ENCODE measurements around the gene SCNN1G. TPM values are rescaled to one million over a fixed set of nuclear protein-coding genes. Genes with fewer than 3 reads are reported as not detected.

SCNN1G gene
- total and polyA plus RNA-seq, 2 donors (not counting 1 experiment from before 2014, with no cell fraction given), result not detected

DNA sequence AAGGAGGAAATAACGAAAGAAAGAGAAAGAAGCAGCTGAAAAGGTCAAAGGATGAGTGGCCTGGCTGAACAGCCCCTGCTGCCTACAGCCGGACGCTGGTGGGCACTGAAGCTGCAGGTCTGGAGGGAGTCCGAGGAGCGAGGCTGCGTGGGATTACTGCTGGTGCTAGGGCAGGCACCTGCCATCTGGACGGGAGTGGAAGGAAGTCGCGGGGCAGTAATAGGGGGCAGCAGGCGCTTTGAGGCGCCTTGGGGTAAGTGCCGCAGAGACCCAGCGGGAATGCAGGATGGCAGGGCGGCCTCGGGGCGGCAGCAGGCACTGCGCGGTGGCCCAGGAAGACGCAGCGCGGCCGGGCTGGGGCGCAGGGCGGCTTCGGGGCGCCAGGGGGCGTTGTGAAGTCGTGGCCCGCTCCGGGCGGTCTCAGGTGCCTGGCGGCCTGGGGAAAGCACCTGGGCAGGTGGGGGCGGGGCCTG, 303 bp upstream of the SCNN1G start:
- H3K9ac ChIP-seq (ENCODE audit: insufficient read depth, low read length), result no peak overlapping the region
- H2AFZ ChIP-seq (ENCODE audit: low read length), result no peak overlapping the region
- no peaks in the 10 kb centered on the region for H3K4me1 ChIP-seq (ENCODE audit: control insufficient read depth, extremely low read depth, insufficient read depth, low read length)
- no peaks in the 10 kb centered on the region for H4K20me1 ChIP-seq (ENCODE audit: control insufficient read depth, extremely low read depth, insufficient read depth, low read length)
- H3K79me2 ChIP-seq (ENCODE audit: control insufficient read depth, insufficient read depth, low read length), result no peaks in the 10 kb centered on the region
- no peaks in the 10 kb centered on the region for H3K36me3 ChIP-seq (ENCODE audit: control insufficient read depth, insufficient read depth, low read length)
- no peak overlapping the region for H3K27ac ChIP-seq (ENCODE audit: insufficient read depth, low read length)
- DNase-seq (ENCODE audit: low read depth in 2 of 2), result peak; percentile 35 to 56
- H3K9me3 ChIP-seq (ENCODE audit: control insufficient read depth, insufficient read depth, low read depth, low read length), result no peaks in the 10 kb centered on the region
- TF ChIP-seq EZH2 (IDR thresholded peaks at IDR 0.05; ENCODE audit: low read length, missing control alignments), result no peak
- TF ChIP-seq, protein P1, sequence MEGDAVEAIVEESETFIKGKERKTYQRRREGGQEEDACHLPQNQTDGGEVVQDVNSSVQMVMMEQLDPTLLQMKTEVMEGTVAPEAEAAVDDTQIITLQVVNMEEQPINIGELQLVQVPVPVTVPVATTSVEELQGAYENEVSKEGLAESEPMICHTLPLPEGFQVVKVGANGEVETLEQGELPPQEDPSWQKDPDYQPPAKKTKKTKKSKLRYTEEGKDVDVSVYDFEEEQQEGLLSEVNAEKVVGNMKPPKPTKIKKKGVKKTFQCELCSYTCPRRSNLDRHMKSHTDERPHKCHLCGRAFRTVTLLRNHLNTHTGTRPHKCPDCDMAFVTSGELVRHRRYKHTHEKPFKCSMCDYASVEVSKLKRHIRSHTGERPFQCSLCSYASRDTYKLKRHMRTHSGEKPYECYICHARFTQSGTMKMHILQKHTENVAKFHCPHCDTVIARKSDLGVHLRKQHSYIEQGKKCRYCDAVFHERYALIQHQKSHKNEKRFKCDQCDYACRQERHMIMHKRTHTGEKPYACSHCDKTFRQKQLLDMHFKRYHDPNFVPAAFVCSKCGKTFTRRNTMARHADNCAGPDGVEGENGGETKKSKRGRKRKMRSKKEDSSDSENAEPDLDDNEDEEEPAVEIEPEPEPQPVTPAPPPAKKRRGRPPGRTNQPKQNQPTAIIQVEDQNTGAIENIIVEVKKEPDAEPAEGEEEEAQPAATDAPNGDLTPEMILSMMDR (conservative IDR thresholded peaks at IDR 0.05 in 1 of 2, IDR thresholded peaks at IDR 0.05 in 1 of 2; ENCODE audit: low read depth in 1 of 2, low read length in 2 of 2), result peak; percentile 61 to 62
- H3K27me3 ChIP-seq (ENCODE audit: control insufficient read depth, insufficient read depth, low read length), result peaks cover 29% of the 10 kb centered on the region
- no peak overlapping the region for H3K4me2 ChIP-seq (ENCODE audit: extremely low read depth, insufficient read depth, low read length)
- no peak overlapping the region for H3K4me3 ChIP-seq (replicated peaks in 1 of 4; ENCODE audit: control extremely low read depth in 1 of 4, insufficient read depth in 1 of 4, low read depth in 3 of 4, low read length in 4 of 4)

DNA sequence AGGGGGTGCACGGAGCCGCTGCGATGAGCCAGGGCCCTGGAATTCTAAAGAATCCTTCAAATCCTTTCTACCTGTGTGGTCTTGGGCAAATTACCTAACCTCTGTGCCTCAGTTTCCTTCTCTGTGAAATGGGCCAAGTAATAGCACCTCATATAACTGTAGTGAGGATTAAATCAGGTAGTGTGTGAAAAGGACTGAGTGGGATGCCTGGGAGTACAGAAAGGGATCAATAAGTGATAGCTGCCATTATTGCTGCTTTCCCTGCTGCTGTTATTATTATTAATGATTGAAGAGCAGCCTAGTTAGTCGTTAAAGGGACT, 958 bp downstream of the SCNN1G start:
- Histone ChIP-seq H2AFZ (ENCODE audit: low read length) (no peak overlapping the region), H3K9me3 (ENCODE audit: control insufficient read depth, insufficient read depth, low read depth, low read length) (no peaks in the 10 kb centered on the region), H3K27ac (ENCODE audit: insufficient read depth, low read length) (no peak overlapping the region), H3K79me2 (ENCODE audit: control insufficient read depth, insufficient read depth, low read length) (no peaks in the 10 kb centered on the region), H3K4me1 (ENCODE audit: control insufficient read depth, extremely low read depth, insufficient read depth, low read length) (no peaks in the 10 kb centered on the region), H3K36me3 (ENCODE audit: control insufficient read depth, insufficient read depth, low read length) (no peaks in the 10 kb centered on the region), H4K20me1 (ENCODE audit: control insufficient read depth, extremely low read depth, insufficient read depth, low read length) (no peaks in the 10 kb centered on the region), H3K9ac (ENCODE audit: insufficient read depth, low read length) (no peak overlapping the region), H3K27me3 (ENCODE audit: control insufficient read depth, insufficient read depth, low read length) (peaks cover 29% of the 10 kb centered on the region), H3K4me2 (ENCODE audit: extremely low read depth, insufficient read depth, low read length) (no peak overlapping the region), H3K4me3 (replicated peaks in 1 of 4; ENCODE audit: control extremely low read depth in 1 of 4, insufficient read depth in 1 of 4, low read depth in 3 of 4, low read length in 4 of 4) (no peak overlapping the region)
- TF ChIP-seq, protein P1 (conservative IDR thresholded peaks at IDR 0.05 in 1 of 2, IDR thresholded peaks at IDR 0.05 in 1 of 2; ENCODE audit: low read depth in 1 of 2, low read length in 2 of 2), result no peak
- TF ChIP-seq EZH2 (IDR thresholded peaks at IDR 0.05; ENCODE audit: low read length, missing control alignments), result no peak
- DNase-seq (ENCODE audit: low read depth in 2 of 2), result no peak

DNA sequence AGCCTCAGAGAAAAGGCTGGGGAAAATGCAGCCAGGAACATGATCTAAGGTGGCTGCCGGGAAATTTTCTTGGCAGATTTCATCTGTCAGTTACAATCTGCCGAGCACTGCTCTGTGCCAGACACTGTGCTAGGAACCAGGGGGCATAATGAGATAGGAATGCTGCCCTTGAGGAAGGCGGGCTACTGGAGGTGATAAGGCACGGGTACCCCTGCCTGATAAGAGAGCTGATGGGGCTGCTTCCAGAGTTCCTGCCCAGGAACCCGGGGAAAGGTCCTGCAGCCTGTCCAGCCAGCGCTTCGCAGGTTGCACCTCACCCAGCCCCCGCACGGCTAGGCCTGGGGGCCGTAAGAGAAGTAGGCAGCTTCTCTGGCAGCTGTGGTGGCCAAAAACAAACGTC, 3.1 kb downstream of the SCNN1G start:
- Histone ChIP-seq H3K9me3 (ENCODE audit: control insufficient read depth, insufficient read depth, low read depth, low read length) (no peaks in the 10 kb centered on the region), H4K20me1 (ENCODE audit: control insufficient read depth, extremely low read depth, insufficient read depth, low read length) (no peaks in the 10 kb centered on the region), H3K27me3 (ENCODE audit: control insufficient read depth, insufficient read depth, low read length) (peaks cover 29% of the 10 kb centered on the region), H3K4me1 (ENCODE audit: control insufficient read depth, extremely low read depth, insufficient read depth, low read length) (no peaks in the 10 kb centered on the region), H3K36me3 (ENCODE audit: control insufficient read depth, insufficient read depth, low read length) (no peaks in the 10 kb centered on the region), H2AFZ (ENCODE audit: low read length) (no peak overlapping the region), H3K9ac (ENCODE audit: insufficient read depth, low read length) (no peak overlapping the region), H3K4me2 (ENCODE audit: extremely low read depth, insufficient read depth, low read length) (no peak overlapping the region), H3K79me2 (ENCODE audit: control insufficient read depth, insufficient read depth, low read length) (no peaks in the 10 kb centered on the region), H3K27ac (ENCODE audit: insufficient read depth, low read length) (no peak overlapping the region), H3K4me3 (replicated peaks in 1 of 4; ENCODE audit: control extremely low read depth in 1 of 4, insufficient read depth in 1 of 4, low read depth in 3 of 4, low read length in 4 of 4) (no peak overlapping the region)
- TF ChIP-seq, protein P1 (conservative IDR thresholded peaks at IDR 0.05 in 1 of 2, IDR thresholded peaks at IDR 0.05 in 1 of 2; ENCODE audit: low read depth in 1 of 2, low read length in 2 of 2), result no peak
- TF ChIP-seq EZH2 (IDR thresholded peaks at IDR 0.05; ENCODE audit: low read length, missing control alignments), result no peak
- DNase-seq (ENCODE audit: low read depth in 2 of 2), result no peak

Data from fibroblast of lung (primary cell).